ENCODE results near the gene JAML. TPM values are rescaled to one million over a fixed set of nuclear protein-coding genes. Genes with fewer than 3 reads are reported as not detected.

The JAML gene
- total RNA-seq, 1 donor from 2014 or later = not detected

DNA sequence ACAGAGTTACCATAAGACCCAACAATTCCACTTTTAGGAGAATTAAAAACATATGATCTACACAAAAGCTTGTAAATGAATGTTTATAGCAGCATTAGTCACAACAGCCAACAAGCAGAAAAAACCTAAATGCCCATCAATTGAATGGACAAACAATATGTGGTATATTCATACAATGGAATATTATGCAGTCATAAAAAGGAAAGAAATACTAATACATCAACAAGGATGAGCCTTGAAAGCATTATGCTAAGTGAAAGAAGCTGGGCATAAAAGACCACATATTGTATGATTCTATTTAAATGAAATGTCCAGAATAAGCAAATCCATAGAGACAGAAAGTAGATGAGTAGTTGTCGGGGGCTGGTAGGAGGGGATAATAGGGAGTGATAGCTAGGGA lies 34.3 kb upstream of the JAML start:
- TF ChIP-seq, protein P1, sequence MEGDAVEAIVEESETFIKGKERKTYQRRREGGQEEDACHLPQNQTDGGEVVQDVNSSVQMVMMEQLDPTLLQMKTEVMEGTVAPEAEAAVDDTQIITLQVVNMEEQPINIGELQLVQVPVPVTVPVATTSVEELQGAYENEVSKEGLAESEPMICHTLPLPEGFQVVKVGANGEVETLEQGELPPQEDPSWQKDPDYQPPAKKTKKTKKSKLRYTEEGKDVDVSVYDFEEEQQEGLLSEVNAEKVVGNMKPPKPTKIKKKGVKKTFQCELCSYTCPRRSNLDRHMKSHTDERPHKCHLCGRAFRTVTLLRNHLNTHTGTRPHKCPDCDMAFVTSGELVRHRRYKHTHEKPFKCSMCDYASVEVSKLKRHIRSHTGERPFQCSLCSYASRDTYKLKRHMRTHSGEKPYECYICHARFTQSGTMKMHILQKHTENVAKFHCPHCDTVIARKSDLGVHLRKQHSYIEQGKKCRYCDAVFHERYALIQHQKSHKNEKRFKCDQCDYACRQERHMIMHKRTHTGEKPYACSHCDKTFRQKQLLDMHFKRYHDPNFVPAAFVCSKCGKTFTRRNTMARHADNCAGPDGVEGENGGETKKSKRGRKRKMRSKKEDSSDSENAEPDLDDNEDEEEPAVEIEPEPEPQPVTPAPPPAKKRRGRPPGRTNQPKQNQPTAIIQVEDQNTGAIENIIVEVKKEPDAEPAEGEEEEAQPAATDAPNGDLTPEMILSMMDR (IDR thresholded peaks at IDR 0.05) = no peak
- DNase-seq (ENCODE audit: extremely low spot score, unreplicated experiment) = no peak
- Mint-ChIP-seq H3K9me3 (ENCODE audit: unreplicated experiment) (no peaks in the 10 kb centered on the region), H3K4me3 (ENCODE audit: unreplicated experiment) (no peak overlapping the region), H3K27ac (ENCODE audit: unreplicated experiment) (no peak overlapping the region), H3K4me1 (ENCODE audit: unreplicated experiment) (peaks cover under 1% of the 10 kb centered on the region), H3K36me3 (ENCODE audit: unreplicated experiment) (no peaks in the 10 kb centered on the region), H3K27me3 (ENCODE audit: unreplicated experiment) (peaks cover 65% of the 10 kb centered on the region)

DNA sequence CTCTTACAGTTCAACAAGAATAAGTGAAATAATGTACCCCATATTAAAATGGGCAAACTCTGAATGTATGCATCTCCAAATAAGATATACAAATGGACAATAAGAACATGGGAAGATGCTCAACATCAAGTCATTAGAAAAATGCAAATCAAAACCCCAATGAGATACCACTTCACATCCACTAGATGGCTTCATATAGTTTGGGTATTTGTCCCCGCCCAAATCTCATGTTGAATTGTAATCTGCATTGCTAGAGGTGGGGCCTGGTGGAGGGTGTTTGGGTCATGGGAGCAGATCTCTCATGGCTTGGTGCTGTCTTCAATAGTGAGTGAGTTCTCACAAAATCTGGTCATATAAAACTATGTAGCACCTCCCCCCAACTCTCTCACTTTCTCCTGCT lies 33.6 kb upstream of the JAML start:
- no peaks in the 10 kb centered on the region for H3K4me1 Mint-ChIP-seq (ENCODE audit: unreplicated experiment)
- no peak overlapping the region for H3K27ac Mint-ChIP-seq (ENCODE audit: unreplicated experiment)
- no peak for DNase-seq (ENCODE audit: extremely low spot score, unreplicated experiment)

DNA sequence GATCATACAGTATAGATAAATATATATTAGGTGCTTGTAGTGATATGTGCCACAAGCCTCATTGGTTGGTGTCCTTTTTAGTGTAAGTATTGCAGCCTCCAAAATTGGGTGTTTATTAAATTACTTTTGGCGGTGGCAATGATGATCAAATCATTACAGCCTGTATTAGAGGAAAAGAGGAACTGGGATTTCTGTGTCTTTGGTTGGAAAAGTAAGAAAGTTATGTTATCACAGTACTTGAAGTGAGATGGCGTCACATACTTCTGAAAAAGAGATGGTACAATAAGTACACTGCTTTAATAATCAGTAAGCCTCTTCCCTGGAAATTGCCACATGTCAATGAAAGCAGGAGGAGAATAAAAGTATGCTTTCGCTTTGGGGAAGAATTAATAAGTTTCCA lies 27.9 kb upstream of the JAML start:
- peaks cover 40% of the 10 kb centered on the region for H3K27me3 Mint-ChIP-seq (ENCODE audit: unreplicated experiment)
- TF ChIP-seq, protein P1 (IDR thresholded peaks at IDR 0.05) = no peak

More for the DNA sequence above, 33.6 kb upstream of the JAML start:
- TF ChIP-seq, protein P1 (IDR thresholded peaks at IDR 0.05) = no peak
- Mint-ChIP-seq H3K27me3 (ENCODE audit: unreplicated experiment) (peaks cover 58% of the 10 kb centered on the region), H3K36me3 (ENCODE audit: unreplicated experiment) (no peaks in the 10 kb centered on the region), H3K9me3 (ENCODE audit: unreplicated experiment) (no peaks in the 10 kb centered on the region), H3K4me3 (ENCODE audit: unreplicated experiment) (no peak overlapping the region)

DNA sequence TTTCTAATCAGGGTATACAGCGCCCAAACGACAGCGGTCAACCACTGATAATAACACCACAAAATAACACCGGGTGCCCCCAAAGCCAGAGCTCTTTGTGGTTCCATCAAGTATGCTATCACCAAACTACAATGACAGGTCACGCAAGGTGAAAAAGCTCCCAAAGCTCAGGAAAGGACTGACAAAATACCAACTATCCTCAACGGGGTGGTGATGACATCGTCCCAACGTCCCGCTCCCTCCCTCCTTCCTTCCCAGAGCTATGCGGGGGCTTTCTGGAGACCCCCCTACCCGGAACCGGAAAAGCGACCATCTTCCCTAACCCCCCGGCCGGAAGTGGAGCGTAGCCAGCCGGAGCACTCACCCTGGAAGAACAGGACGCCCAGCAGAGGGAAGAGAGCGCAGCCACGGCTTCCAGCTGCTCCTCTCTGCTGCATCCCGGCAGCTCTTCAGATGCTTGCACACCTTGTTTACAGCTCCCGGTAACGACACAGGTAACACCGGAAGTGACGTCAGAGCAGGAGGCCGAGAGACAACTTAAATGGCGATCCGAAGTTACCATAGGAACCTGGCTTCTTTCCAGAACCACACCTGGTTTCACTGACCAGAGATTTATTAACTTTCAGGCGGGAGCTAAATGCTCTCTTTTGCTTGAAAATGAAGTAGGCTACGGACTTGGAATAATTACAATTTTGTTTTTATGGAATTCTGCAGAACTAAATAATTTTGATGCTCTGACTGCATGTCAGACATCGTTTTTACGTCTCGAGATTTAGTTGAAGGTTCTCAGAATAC lies 27.2 kb upstream of the JAML start, which contains the start of gene MPZL3:
MPZL3 (minus strand) TSS at position 508 of the 795 bp plus-strand sequence; CDS start at position 437, 71 bp downstream.
- Mint-ChIP-seq H3K9me3 (ENCODE audit: unreplicated experiment) (peaks cover 8% of the 10 kb centered on the region), H3K27ac (ENCODE audit: unreplicated experiment) (peak within 1 kb of the TSS; percentile 79), H3K4me1 (ENCODE audit: unreplicated experiment) (peaks cover 9% of the 10 kb centered on the region), H3K36me3 (ENCODE audit: unreplicated experiment) (peaks cover 6% of the 10 kb centered on the region), H3K27me3 (ENCODE audit: unreplicated experiment) (peaks cover 44% of the 10 kb centered on the region), H3K4me3 (ENCODE audit: unreplicated experiment) (peak within 1 kb of the TSS; percentile 84)
- TF ChIP-seq, protein P1 (IDR thresholded peaks at IDR 0.05) = no peak
- DNase-seq (ENCODE audit: extremely low spot score, unreplicated experiment) = no peak

More for the DNA sequence above, 27.9 kb upstream of the JAML start:
- Mint-ChIP-seq H3K4me1 (ENCODE audit: unreplicated experiment) (peaks cover 9% of the 10 kb centered on the region), H3K4me3 (ENCODE audit: unreplicated experiment) (peak overlapping the region; percentile 84), H3K36me3 (ENCODE audit: unreplicated experiment) (peaks cover 6% of the 10 kb centered on the region), H3K27ac (ENCODE audit: unreplicated experiment) (no peak overlapping the region), H3K9me3 (ENCODE audit: unreplicated experiment) (peaks cover 8% of the 10 kb centered on the region)
- no peak for DNase-seq (ENCODE audit: extremely low spot score, unreplicated experiment)

DNA sequence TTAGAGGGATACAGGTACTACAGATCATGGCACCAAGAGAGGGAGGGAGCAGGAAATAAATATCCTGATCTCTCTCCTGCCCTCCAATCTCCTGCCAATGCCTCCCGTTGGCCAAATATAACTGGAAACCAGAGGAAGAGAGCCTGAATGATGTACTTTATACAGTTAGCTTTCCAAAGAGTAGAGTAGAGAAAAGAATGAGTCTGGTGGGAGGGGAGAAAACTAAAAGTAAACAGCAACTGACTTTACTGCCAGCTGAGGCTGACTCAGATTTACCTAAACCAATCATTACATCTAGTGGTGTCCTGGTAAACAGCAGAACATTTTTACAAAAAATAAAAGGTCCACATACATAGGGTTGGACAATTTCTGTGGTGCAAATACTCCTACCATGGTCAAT lies 22.2 kb upstream of the JAML start:
- DNase-seq (ENCODE audit: extremely low spot score, unreplicated experiment) = no peak
- H3K4me1 Mint-ChIP-seq (ENCODE audit: unreplicated experiment) = peaks cover 4% of the 10 kb centered on the region
- peaks cover 44% of the 10 kb centered on the region for H3K27me3 Mint-ChIP-seq (ENCODE audit: unreplicated experiment)
- TF ChIP-seq, protein P1 (IDR thresholded peaks at IDR 0.05) = no peak
- H3K27ac Mint-ChIP-seq (ENCODE audit: unreplicated experiment) = no peak overlapping the region
- H3K36me3 Mint-ChIP-seq (ENCODE audit: unreplicated experiment) = no peaks in the 10 kb centered on the region
- H3K9me3 Mint-ChIP-seq (ENCODE audit: unreplicated experiment) = no peaks in the 10 kb centered on the region
- H3K4me3 Mint-ChIP-seq (ENCODE audit: unreplicated experiment) = no peak overlapping the region
